ENCODE results near the gene UBE4B.

UBE4B gene

GRCh38 chr1:10042746-10043145 is 10.0 kb downstream of the UBE4B start:
- no peak for DNase-seq (ENCODE audit: low read depth)

GRCh38 chr1:10045480-10046355 is 13.0 kb downstream of the UBE4B start:
- DNase-seq (ENCODE audit: low read depth) = no peak

GRCh38 chr1:10046356-10047085 is 13.8 kb downstream of the UBE4B start:
- DNase-seq (ENCODE audit: low read depth) = no peak

GRCh38 chr1:10048601-10049000 is 15.8 kb downstream of the UBE4B start:
- no peak for DNase-seq (ENCODE audit: low read depth)

- no peak for DNase-seq (ENCODE audit: low read depth)
Observed at GRCh38 chr1:10050611-10051010, 17.9 kb downstream of the UBE4B start.

- no peak for DNase-seq (ENCODE audit: low read depth)
Observed at GRCh38 chr1:10051656-10052055, 18.9 kb downstream of the UBE4B start.

GRCh38 chr1:10052347-10052746 is 19.6 kb downstream of the UBE4B start:
- DNase-seq (ENCODE audit: low read depth) = no peak

- no peak for DNase-seq (ENCODE audit: low read depth)
Observed at GRCh38 chr1:10054465-10054864, 21.7 kb downstream of the UBE4B start.

- no peak for DNase-seq (ENCODE audit: low read depth)
Observed at GRCh38 chr1:10056599-10056987, 23.8 kb downstream of the UBE4B start.

GRCh38 chr1:10057343-10057742 is 24.6 kb downstream of the UBE4B start:
- DNase-seq (ENCODE audit: low read depth) = no peak

- DNase-seq (ENCODE audit: low read depth) = no peak
Observed at GRCh38 chr1:10057796-10058195, 25.0 kb downstream of the UBE4B start.

- DNase-seq (ENCODE audit: low read depth) = no peak
Observed at GRCh38 chr1:10059342-10059718, 26.6 kb downstream of the UBE4B start.

- no peak for DNase-seq (ENCODE audit: low read depth)
Observed at GRCh38 chr1:10060311-10061100, 27.7 kb downstream of the UBE4B start.

GRCh38 chr1:10061276-10061675 is 28.5 kb downstream of the UBE4B start:
- no peak for DNase-seq (ENCODE audit: low read depth)

- no peak for DNase-seq (ENCODE audit: low read depth)
Observed at GRCh38 chr1:10063878-10064277, 31.1 kb downstream of the UBE4B start.

GRCh38 chr1:10064416-10065343 is 31.9 kb downstream of the UBE4B start:
- DNase-seq (ENCODE audit: low read depth) = no peak

- DNase-seq (ENCODE audit: low read depth) = no peak
Observed at GRCh38 chr1:10065344-10065685, 32.6 kb downstream of the UBE4B start.

GRCh38 chr1:10065760-10066159 is 33.0 kb downstream of the UBE4B start:
- DNase-seq (ENCODE audit: low read depth) = no peak

GRCh38 chr1:10068605-10069294 is 36.0 kb downstream of the UBE4B start:
- no peak for DNase-seq (ENCODE audit: low read depth)

- no peak for DNase-seq (ENCODE audit: low read depth)
Observed at GRCh38 chr1:10070206-10070605, 37.4 kb downstream of the UBE4B start.

- DNase-seq (ENCODE audit: low read depth) = no peak
Observed at GRCh38 chr1:10071640-10072039, 38.9 kb downstream of the UBE4B start.

Measured in activated T-cell treated with anti-CD3 and anti-CD28 coated beads for 24 hours (primary cell).